D721Med (cell line): ENCODE measurements around the gene INTS6L.

Source experiments
- DNase-seq: peaks from one replicate; pipeline ENCODE4 v3.0.0; 2011; ENCODE audit warnings: low spot score; ENCODE audit not compliant: insufficient read length
- FAIRE-seq: peaks from 2 replicates; lab custom pipeline; 2011; peaks lifted over from hg19 to GRCh38; lab: Jason Lieb, UNC
- CTCF ChIP-seq: IDR thresholded peaks from 2 replicates; pipeline ENCODE4 v1.5.1; 2012; ENCODE audit warnings: mild to moderate bottlenecking, control low read depth; ENCODE audit not compliant: insufficient read depth; ENCODE audit errors: missing control alignments

The INTS6L gene

GRCh38 chrX:135512508-135513129 is 7.8 kb upstream of the INTS6L start:
- DNase-seq, result no peak
- no peak for TF ChIP-seq CTCF
- no peak for FAIRE-seq

GRCh38 chrX:135513130-135513515 is 7.3 kb upstream of the INTS6L start:
- no peak for DNase-seq
- FAIRE-seq, result no peak
- TF ChIP-seq CTCF, result no peak

GRCh38 chrX:135516376-135516775 is 4.1 kb upstream of the INTS6L start:
- TF ChIP-seq CTCF, result no peak
- FAIRE-seq, result no peak
- DNase-seq, result no peak

GRCh38 chrX:135518161-135518560 is 2.3 kb upstream of the INTS6L start:
- DNase-seq (no peak), FAIRE-seq (no peak)
- TF ChIP-seq CTCF, result no peak

GRCh38 chrX:135520022-135520552 is 373 bp upstream of the INTS6L start:
- no peak for TF ChIP-seq CTCF
- DNase-seq (no peak), FAIRE-seq (no peak)

GRCh38 chrX:135521405-135522131 is 1.1 kb downstream of the INTS6L start:
- FAIRE-seq, result no peak
- DNase-seq, result peak; percentile 21
- no peak for TF ChIP-seq CTCF

GRCh38 chrX:135522132-135522530 is 1.7 kb downstream of the INTS6L start:
- no peak for TF ChIP-seq CTCF
- DNase-seq (no peak), FAIRE-seq (no peak)
